Effector memory CD8-positive, alpha-beta T cell (primary cell): ENCODE data around the gene LRRC8A.

Experiments used
- ATAC-seq: fragments of 150-1000 bp; cut with Tn5 transposase; replicated peaks from 2 replicates; pipeline ENCODE4 v1.10.0; 2021; ENCODE audit warnings: mild to moderate bottlenecking, moderate library complexity
- DNase-seq, 3 experiments: peaks; one replicate each; pipeline ENCODE4 v3.0.0; 2021
- H3K27ac Mint-ChIP-seq, 2 donors: one replicate each; pipeline ENCODE4 v1.8.0; 2022; ENCODE audit warnings: mild to moderate bottlenecking in 2 of 2, mixed read lengths in 2 of 2, moderate library complexity in 2 of 2
- H3K27me3 Mint-ChIP-seq, 2 donors: one replicate each; pipeline ENCODE4 v1.8.0; 2022; ENCODE audit warnings: mixed read lengths in 2 of 2
- H3K36me3 Mint-ChIP-seq: one replicate; pipeline ENCODE4 v1.8.0; 2022; ENCODE audit warnings: mild to moderate bottlenecking, moderate library complexity, mixed read lengths; ENCODE audit not compliant: insufficient read depth
- H3K4me1 Mint-ChIP-seq, 2 donors: one replicate each; pipeline ENCODE4 v1.8.0; 2022; ENCODE audit warnings: low read depth in 2 of 2, mixed read lengths in 2 of 2
- H3K4me3 Mint-ChIP-seq, 2 donors: one replicate each; pipeline ENCODE4 v1.8.0; 2022; ENCODE audit warnings: mild to moderate bottlenecking in 2 of 2, mixed read lengths in 2 of 2, moderate library complexity in 2 of 2
- H3K9me3 Mint-ChIP-seq, 2 donors: one replicate each; pipeline ENCODE4 v1.8.0; 2022; ENCODE audit warnings: mixed read lengths in 2 of 2

Gene LRRC8A

DNA sequence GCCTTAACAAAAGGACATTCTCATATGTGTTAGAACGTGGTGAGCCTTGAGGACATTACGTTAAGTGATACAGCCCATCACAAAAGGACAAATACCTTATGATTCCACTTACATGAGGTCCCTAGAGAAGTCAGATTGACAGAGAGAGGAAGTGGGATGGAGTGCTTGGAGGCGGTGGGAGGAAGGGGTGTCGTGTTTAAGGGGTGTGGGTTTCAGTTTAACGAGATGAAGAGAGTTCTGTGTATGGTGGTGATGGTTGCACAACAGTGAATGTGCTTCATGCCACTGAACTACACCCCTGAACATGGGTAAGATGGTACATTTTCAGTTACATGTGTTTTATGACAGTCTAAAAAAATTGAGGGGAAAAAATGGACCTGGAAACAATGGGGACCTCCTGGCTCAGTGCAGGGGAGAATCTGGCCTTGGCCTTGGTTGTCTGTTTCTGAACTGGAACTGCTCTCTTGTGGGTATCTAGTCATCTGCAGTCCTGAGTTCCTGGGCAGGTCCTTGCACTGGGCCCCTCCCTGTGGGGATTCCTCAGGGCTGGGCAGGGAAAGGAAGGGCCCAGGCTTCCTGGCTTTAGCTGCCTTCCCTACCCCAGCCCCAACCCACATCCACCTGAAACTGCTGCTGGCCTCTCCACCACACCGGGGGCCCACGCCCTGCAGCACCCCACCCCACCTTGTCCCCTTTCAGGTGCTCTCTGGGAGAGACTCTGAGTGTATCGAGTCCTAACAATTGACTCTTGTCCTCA, 17.8 kb downstream of the LRRC8A start:
- ATAC-seq (no peak), DNase-seq (no peak)
- peak overlapping the region; percentile 93 to 97 for H3K27ac Mint-ChIP-seq
- H3K36me3 Mint-ChIP-seq = peaks cover 32% of the 10 kb centered on the region
- peak overlapping the region; percentile 69 to 74 for H3K4me3 Mint-ChIP-seq
- peaks cover 57 to 66% of the 10 kb centered on the region in 2 donors for H3K4me1 Mint-ChIP-seq
- H3K9me3 Mint-ChIP-seq = no peaks in the 10 kb centered on the region
- H3K27me3 Mint-ChIP-seq = no peaks in the 10 kb centered on the region

DNA sequence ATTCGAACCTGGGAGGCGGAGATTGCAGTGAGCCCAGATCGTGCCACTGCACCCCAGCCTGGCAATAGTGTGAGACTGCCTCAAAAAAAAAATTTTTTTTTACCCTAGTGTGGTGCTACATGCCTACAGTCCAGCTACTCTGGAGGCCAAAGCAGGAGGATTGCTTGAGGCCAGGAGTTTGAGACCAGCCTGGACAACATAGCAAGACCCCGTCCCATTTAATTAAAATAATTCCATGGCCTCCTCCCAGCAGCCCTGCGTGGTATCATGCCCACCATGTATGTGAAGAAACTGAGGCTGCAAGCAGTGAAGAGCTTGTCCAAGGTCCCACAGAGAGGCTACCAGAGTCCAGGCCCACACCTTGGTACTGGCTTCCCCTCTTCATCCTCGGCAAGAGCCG, 19.4 kb downstream of the LRRC8A start:
- ATAC-seq = no peak
- Mint-ChIP-seq H3K27ac (peak overlapping the region; percentile 95 to 97), H3K36me3 (peaks cover 30% of the 10 kb centered on the region), H3K9me3 (no peaks in the 10 kb centered on the region), H3K4me1 (peaks cover 45 to 55% of the 10 kb centered on the region in 2 donors), H3K27me3 (no peaks in the 10 kb centered on the region), H3K4me3 (peak overlapping the region; percentile 81 to 83)
- DNase-seq = no peak

DNA sequence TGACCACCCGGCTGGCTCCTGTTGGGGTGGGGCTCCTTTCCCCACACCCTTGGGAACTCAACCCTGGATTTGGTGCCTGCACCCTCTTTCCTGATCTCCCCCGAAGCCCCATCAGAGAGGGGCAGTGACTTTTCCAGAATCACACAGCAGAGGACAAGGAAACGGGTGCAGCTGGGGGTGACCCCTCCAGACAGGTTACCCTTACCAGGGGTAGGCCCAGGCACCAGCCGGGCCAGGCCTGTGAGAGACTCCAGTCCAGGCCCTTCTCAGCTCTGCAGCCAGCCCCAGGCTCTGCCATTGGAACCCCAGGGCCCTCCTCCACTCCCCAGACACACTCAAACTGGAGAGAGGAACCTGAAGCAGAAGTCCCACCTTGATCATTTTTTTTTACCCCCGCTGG, 19.9 kb downstream of the LRRC8A start:
- peak; percentile 6 for ATAC-seq
- Mint-ChIP-seq H3K27ac (peak overlapping the region; percentile 95 to 97), H3K27me3 (no peaks in the 10 kb centered on the region), H3K4me3 (peak overlapping the region; percentile 81 to 83), H3K36me3 (peaks cover 26% of the 10 kb centered on the region), H3K4me1 (peaks cover 48 to 54% of the 10 kb centered on the region in 2 donors), H3K9me3 (no peaks in the 10 kb centered on the region)
- DNase-seq = no peak

DNA sequence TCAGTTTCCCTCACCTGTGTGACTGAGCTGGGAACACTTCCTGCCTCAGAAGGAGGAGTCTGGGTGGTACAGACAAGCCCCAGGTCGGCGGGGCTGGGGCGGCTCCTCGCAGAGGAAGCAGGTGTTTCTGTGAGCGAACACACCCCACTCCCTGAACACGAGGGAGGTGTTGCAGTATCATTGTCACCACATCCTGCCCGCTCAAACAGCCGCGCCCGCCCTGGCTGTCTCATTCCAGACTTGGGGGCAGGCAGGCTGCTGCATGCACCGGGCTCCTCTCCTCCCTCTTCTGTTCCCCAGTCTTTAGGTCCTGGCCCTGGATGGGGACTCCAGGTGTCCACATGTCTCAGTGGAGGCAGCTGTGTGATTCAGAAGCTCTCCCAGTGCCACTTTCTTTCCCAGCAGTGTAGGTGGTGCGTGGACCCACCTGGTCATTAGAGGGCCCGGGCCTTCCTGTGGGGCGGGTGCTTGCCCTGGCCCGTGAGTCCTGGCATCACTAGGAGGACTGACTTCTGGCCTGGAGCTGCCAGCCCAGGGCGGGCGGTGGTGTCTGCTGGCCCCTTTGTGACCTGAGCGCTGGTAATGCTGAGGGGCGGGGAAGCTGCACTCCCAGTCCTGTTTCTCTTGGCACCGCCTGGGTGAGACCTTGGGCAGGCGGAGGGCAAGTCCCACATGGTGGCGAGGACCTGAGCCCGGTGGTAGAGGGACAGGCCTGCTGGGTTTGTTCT, 20.6 kb downstream of the LRRC8A start:
- ATAC-seq = peak; percentile 96
- Mint-ChIP-seq H3K4me1 (peaks cover 47 to 53% of the 10 kb centered on the region in 2 donors), H3K9me3 (no peaks in the 10 kb centered on the region), H3K36me3 (peaks cover 20% of the 10 kb centered on the region), H3K4me3 (peak overlapping the region; percentile 81 to 83), H3K27ac (peak overlapping the region; percentile 95 to 97), H3K27me3 (no peaks in the 10 kb centered on the region)
- peak; percentile 81 to 84 (median 81) for DNase-seq

DNA sequence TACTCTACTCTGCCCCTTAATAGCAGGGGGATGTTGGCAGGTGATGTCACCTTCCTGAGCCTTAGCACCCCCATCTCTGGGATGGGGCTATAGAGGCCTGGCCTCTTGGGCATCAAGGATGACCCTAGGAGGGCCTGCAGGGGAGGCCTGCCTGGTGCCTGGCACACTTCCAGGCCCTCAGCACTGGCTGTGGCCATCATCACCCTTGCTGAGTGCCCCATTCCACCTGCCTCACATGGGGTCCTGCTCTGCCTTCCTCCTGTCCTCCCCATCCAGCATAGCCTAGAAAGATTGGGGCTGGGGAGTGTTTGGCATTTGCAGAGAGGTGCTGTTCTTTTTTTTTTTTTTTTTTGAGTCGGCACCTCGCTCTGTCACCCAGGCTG, 21.1 kb downstream of the LRRC8A start:
- Mint-ChIP-seq H3K4me1 (peaks cover 45 to 53% of the 10 kb centered on the region in 2 donors), H3K4me3 (peak overlapping the region; percentile 81 to 83), H3K27me3 (no peaks in the 10 kb centered on the region), H3K27ac (peak overlapping the region; percentile 95 to 97), H3K9me3 (no peaks in the 10 kb centered on the region), H3K36me3 (peaks cover 20% of the 10 kb centered on the region)
- ATAC-seq = no peak
- no peak for DNase-seq

DNA sequence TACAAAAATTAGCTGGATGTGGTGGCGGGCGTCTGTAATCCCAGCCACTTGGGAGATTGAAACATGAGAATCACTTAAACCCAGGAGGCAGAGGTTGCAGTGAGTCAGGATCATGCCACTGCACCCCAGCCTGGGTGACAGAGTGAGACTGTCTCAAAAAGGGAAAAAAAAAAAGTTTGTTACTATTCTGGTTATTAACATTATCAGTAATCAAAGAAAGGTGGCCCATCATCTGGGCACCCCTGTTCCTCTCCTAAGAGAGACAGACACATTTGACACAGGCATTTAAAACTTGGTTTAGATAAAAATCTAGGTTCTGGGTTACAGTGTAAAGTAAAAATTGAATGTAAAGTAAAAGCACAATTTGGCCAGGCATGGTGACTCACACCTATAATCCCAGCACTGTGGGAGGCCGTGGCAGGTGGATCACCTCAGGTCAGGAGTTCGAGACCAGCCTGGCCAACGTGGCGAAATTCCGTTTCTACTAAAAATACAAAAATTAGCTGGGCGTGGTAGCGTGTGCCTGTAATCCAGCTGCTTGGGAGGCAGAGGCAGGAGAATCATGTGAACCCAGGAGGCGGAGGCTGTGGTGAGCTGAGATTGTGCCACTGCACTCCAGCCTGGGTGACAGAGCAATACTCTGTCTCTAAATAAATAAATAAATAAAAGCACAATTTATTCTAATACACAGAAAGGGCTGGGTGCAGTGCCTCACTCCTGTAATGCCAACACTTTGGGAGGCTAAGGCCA, 22.1 kb downstream of the LRRC8A start:
- peaks cover 40 to 47% of the 10 kb centered on the region in 2 donors for H3K4me1 Mint-ChIP-seq
- H3K4me3 Mint-ChIP-seq = no peak overlapping the region
- H3K27me3 Mint-ChIP-seq = no peaks in the 10 kb centered on the region
- DNase-seq = no peak
- H3K9me3 Mint-ChIP-seq = no peaks in the 10 kb centered on the region
- no peak for ATAC-seq
- H3K27ac Mint-ChIP-seq = peak overlapping the region; percentile 95 to 97
- H3K36me3 Mint-ChIP-seq = peaks cover 27% of the 10 kb centered on the region

DNA sequence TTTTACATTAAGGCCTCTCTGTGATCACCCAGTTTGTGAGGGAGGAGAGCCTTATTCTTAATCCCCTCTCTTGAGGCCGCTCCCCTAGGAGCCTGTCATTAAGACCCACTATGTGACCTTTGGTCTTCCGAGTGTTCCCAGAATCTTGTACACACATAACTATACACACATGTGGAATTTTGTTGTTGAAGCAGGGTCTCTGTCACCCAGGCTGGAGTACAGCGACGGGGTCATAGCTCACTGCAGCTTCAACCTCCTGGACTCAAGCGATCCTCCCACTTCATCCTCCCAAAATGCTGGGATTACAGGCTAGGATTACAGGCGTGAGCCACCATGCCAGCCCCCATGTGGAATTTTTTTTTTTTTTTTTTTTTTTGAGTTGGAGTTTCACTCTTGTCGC, 24.0 kb downstream of the LRRC8A start:
- Mint-ChIP-seq H3K27ac (peak overlapping the region; percentile 4 to 69), H3K27me3 (no peaks in the 10 kb centered on the region), H3K4me1 (peaks cover 34% of the 10 kb centered on the region in 2 donors), H3K4me3 (no peak overlapping the region), H3K36me3 (peaks cover 38% of the 10 kb centered on the region), H3K9me3 (no peaks in the 10 kb centered on the region)
- DNase-seq = no peak
- no peak for ATAC-seq

DNA sequence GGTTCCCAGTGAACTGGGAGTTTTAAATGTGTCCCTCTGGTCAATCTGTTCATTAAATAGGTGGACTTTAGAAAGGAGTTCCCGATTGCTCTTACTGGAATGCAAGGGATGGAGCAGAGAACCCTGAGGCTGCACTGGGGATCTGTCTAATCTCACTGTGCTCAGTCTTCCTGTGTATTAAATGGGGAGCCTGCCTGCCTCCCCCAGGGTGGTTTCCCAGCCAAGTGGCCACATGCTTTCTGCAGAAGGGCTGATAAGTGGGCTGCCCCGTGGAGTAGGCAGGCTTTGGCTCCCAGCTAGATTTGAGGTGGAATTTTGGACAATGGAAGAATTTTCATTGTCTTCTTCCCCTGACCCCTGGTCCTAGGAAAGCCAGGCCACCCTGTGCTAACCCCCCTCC, 24.8 kb downstream of the LRRC8A start:
- H3K9me3 Mint-ChIP-seq = no peaks in the 10 kb centered on the region

DNA sequence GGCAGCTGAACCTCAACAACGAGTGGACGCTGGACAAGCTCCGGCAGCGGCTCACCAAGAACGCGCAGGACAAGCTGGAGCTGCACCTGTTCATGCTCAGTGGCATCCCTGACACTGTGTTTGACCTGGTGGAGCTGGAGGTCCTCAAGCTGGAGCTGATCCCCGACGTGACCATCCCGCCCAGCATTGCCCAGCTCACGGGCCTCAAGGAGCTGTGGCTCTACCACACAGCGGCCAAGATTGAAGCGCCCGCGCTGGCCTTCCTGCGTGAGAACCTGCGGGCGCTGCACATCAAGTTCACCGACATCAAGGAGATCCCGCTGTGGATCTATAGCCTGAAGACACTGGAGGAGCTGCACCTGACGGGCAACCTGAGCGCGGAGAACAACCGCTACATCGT, 26.4 kb downstream of the LRRC8A start:
- Mint-ChIP-seq H3K4me1 (peaks cover 35 to 39% of the 10 kb centered on the region in 2 donors), H3K36me3 (peaks cover 31% of the 10 kb centered on the region), H3K9me3 (no peaks in the 10 kb centered on the region), H3K27ac (peak overlapping the region in 1 of 2 donors; percentile 79), H3K4me3 (no peak overlapping the region), H3K27me3 (no peaks in the 10 kb centered on the region)
- no peak for DNase-seq
- ATAC-seq = no peak

More for the DNA sequence above, 24.8 kb downstream of the LRRC8A start:
- no peak for DNase-seq
- peaks cover 41% of the 10 kb centered on the region for H3K36me3 Mint-ChIP-seq
- peaks cover 37% of the 10 kb centered on the region in 2 donors for H3K4me1 Mint-ChIP-seq
- peak overlapping the region; percentile 58 to 69 for H3K27ac Mint-ChIP-seq
- H3K4me3 Mint-ChIP-seq = no peak overlapping the region
- no peak for ATAC-seq
- no peaks in the 10 kb centered on the region for H3K27me3 Mint-ChIP-seq

DNA sequence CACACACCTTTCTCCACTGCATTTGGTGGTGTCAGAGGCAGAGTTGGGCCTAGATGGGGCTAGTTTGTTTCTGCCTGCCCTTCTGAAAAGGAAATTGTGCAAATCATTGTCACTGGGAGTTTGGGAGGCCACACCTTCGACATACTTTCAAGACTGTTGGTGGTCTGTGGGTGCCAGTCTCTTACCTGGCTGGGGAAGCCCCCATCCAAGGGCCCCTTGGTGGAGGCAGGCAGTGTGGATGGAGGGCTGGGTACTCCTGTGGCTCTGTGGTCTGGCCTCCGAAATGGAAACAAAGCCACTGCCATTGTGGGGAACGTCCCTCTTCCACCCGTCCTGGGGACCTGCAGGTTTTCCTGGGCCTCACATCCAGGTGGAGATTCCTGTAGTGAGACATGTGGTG, 27.9 kb downstream of the LRRC8A start:
- H3K4me3 Mint-ChIP-seq = no peak overlapping the region
- no peak for DNase-seq
- ATAC-seq = peak; percentile 43
- no peaks in the 10 kb centered on the region for H3K27me3 Mint-ChIP-seq
- H3K4me1 Mint-ChIP-seq = peaks cover 32 to 40% of the 10 kb centered on the region in 2 donors
- peak overlapping the region; percentile 79 to 86 for H3K27ac Mint-ChIP-seq
- H3K36me3 Mint-ChIP-seq = peaks cover 39% of the 10 kb centered on the region
- H3K9me3 Mint-ChIP-seq = no peaks in the 10 kb centered on the region

DNA sequence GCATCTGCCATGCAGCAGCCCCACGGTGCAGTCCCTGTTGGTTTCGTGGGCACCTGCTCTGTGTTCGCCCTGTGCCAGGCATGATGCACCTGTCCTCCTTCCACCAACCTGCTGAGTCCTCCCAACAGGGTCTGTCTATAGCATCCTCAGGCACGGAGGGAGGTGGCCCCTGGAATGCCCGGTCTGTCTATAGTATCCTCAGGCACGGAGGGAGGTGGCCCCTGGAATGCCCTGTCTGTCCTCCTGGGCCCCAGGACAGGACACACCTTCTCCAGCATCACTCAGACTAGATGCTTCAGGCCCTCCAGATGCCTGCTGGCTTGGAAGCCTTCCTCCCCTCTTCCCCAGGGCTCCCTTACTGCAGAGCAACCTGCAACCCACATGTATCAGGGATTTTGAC, 29.0 kb downstream of the LRRC8A start:
- ATAC-seq (no peak), DNase-seq (no peak)
- Mint-ChIP-seq H3K27me3 (no peaks in the 10 kb centered on the region), H3K4me3 (no peak overlapping the region), H3K27ac (peak overlapping the region; percentile 85 to 87), H3K4me1 (peaks cover 32 to 36% of the 10 kb centered on the region in 2 donors), H3K36me3 (peaks cover 46% of the 10 kb centered on the region), H3K9me3 (no peaks in the 10 kb centered on the region)

DNA sequence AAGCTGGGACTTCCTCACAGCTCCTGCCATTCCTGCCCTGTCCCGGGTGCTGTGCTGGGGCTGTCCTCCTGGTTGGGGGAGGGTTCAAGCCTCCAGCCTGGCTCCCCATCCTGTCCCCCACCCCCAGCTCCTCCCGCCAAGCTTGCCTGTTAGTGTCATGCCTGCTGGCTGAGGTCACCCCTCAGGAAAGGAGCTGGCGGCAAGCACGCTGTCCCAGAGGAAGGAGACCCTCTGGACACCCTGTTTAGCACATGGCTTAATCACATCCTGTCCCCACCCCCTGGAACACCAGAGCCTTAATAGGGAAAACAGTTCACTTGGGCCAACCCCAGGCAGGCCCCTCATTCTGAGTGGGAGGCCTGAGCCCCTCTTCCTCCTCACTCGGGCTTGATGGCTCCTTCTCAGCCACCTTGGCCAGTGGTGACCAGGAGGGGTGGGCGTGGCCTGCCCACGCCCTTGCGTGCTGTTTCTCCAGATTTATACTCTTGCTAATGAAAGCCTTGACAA, 29.6 kb downstream of the LRRC8A start:
- Mint-ChIP-seq H3K27ac (peak overlapping the region; percentile 85 to 87), H3K36me3 (peaks cover 53% of the 10 kb centered on the region), H3K4me1 (peaks cover 31 to 34% of the 10 kb centered on the region in 2 donors), H3K27me3 (no peaks in the 10 kb centered on the region), H3K9me3 (no peaks in the 10 kb centered on the region), H3K4me3 (peak overlapping the region in 1 of 2 donors; percentile 46)
- DNase-seq (no peak), ATAC-seq (no peak)

DNA sequence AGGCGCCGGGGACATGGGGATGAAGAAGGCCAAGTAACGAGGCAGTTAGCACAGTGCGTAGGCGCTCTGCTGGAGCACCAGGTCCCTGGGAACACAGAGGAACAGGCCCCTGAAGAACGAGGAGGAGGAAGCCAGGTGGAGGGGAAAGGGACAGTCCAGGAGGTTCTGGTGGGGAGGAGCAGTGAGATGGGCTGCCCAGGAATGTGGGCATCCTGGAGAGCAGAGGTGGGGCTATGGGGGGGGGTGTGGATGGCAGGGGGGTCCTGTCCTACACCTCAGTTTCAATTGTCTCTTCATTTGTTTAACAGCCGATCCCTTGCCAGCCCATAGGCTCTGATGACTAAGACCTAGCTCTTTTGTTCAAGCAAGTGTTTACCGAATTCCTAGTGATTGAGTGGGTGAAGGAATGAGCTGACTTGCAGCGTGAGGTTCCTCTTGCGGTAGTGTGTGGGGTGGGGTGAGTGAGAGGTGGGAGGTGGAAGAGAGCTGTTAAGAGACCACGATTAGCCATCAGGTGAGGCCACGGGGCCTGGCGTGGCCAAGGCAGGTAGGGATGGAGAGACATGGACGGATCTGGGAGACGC, 30.4 kb downstream of the LRRC8A start:
- peak overlapping the region; percentile 85 to 87 for H3K27ac Mint-ChIP-seq
- no peak for DNase-seq
- peaks cover 28 to 30% of the 10 kb centered on the region in 2 donors for H3K4me1 Mint-ChIP-seq

More for the DNA sequence above, 30.4 kb downstream of the LRRC8A start:
- Mint-ChIP-seq H3K9me3 (no peaks in the 10 kb centered on the region), H3K27me3 (no peaks in the 10 kb centered on the region), H3K36me3 (peaks cover 61% of the 10 kb centered on the region), H3K4me3 (peak overlapping the region; percentile 19 to 46)
- ATAC-seq = no peak
